Measurements from ENCODE around the gene POLR2L.

POLR2L gene

GRCh38 chr11:861105-861479 is 18.8 kb upstream of the POLR2L start:
- no peaks in the 10 kb centered on the region for H4K20me1 ChIP-seq (ENCODE audit: insufficient read depth, low read length)
- no peaks in the 10 kb centered on the region for H3K9me2 ChIP-seq (replicated peaks; ENCODE audit: insufficient read depth, low read length)
- no peak overlapping the region for H3K4me3 ChIP-seq (ENCODE audit: low read length)
- H3K9me3 ChIP-seq (replicated peaks; ENCODE audit: insufficient read depth, low read length): no peaks in the 10 kb centered on the region
- H3K9ac ChIP-seq (ENCODE audit: low read length): no peak overlapping the region
- no peaks in the 10 kb centered on the region for H3K79me2 ChIP-seq (ENCODE audit: low read length)
- TF ChIP-seq, protein P1, sequence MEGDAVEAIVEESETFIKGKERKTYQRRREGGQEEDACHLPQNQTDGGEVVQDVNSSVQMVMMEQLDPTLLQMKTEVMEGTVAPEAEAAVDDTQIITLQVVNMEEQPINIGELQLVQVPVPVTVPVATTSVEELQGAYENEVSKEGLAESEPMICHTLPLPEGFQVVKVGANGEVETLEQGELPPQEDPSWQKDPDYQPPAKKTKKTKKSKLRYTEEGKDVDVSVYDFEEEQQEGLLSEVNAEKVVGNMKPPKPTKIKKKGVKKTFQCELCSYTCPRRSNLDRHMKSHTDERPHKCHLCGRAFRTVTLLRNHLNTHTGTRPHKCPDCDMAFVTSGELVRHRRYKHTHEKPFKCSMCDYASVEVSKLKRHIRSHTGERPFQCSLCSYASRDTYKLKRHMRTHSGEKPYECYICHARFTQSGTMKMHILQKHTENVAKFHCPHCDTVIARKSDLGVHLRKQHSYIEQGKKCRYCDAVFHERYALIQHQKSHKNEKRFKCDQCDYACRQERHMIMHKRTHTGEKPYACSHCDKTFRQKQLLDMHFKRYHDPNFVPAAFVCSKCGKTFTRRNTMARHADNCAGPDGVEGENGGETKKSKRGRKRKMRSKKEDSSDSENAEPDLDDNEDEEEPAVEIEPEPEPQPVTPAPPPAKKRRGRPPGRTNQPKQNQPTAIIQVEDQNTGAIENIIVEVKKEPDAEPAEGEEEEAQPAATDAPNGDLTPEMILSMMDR (IDR thresholded peaks at IDR 0.05; ENCODE audit: low read length): no peak
- TF ChIP-seq EZH2 (optimal IDR thresholded peaks at IDR 0.05; ENCODE audit: low read depth, low read length) (no peak), EZH2phosphoT487 (IDR thresholded peaks at IDR 0.05; ENCODE audit: low read length) (no peak)
- no peak overlapping the region for H2AFZ ChIP-seq (ENCODE audit: low read length)
- H3K36me3 ChIP-seq (replicated peaks; ENCODE audit: insufficient read depth, low read length): no peaks in the 10 kb centered on the region
- no peaks in the 10 kb centered on the region for H3K4me1 ChIP-seq (ENCODE audit: low read length)
- no peak overlapping the region for H3K27ac ChIP-seq (ENCODE audit: low read length)
- peaks cover 54% of the 10 kb centered on the region for H3K27me3 ChIP-seq (replicated peaks; ENCODE audit: insufficient read depth, low read length)
- no peak overlapping the region for H3K4me2 ChIP-seq (ENCODE audit: low read depth, low read length)
- no peak for DNase-seq
- no peaks in the 10 kb centered on the region for H3F3A ChIP-seq (ENCODE audit: insufficient read depth, low read length)

- H3K9ac ChIP-seq (ENCODE audit: low read length): no peak overlapping the region
These were observed 18.1 kb upstream of the POLR2L start for GRCh38 chr11:860234-861104.

GRCh38 chr11:859394-860131 is 17.2 kb upstream of the POLR2L start:
- Histone ChIP-seq H3K79me2 (ENCODE audit: low read length) (no peaks in the 10 kb centered on the region), H3K9me3 (replicated peaks; ENCODE audit: insufficient read depth, low read length) (no peaks in the 10 kb centered on the region), H3K4me1 (ENCODE audit: low read length) (no peaks in the 10 kb centered on the region), H3F3A (ENCODE audit: insufficient read depth, low read length) (no peaks in the 10 kb centered on the region), H3K9me2 (replicated peaks; ENCODE audit: insufficient read depth, low read length) (no peaks in the 10 kb centered on the region), H3K27ac (ENCODE audit: low read length) (no peak overlapping the region), H2AFZ (ENCODE audit: low read length) (no peak overlapping the region), H3K9ac (ENCODE audit: low read length) (no peak overlapping the region), H3K4me2 (ENCODE audit: low read depth, low read length) (no peak overlapping the region), H3K27me3 (replicated peaks; ENCODE audit: insufficient read depth, low read length) (peaks cover 69% of the 10 kb centered on the region), H3K36me3 (replicated peaks; ENCODE audit: insufficient read depth, low read length) (no peaks in the 10 kb centered on the region), H3K4me3 (ENCODE audit: low read length) (no peak overlapping the region), H4K20me1 (ENCODE audit: insufficient read depth, low read length) (no peaks in the 10 kb centered on the region)
- no peak for DNase-seq
- TF ChIP-seq EZH2phosphoT487 (IDR thresholded peaks at IDR 0.05; ENCODE audit: low read length) (no peak), EZH2 (optimal IDR thresholded peaks at IDR 0.05; ENCODE audit: low read depth, low read length) (no peak)
- TF ChIP-seq, protein P1 (IDR thresholded peaks at IDR 0.05; ENCODE audit: low read length): no peak

More at GRCh38 chr11:860234-861104, 18.1 kb upstream of the POLR2L start:
- Histone ChIP-seq H3K79me2 (ENCODE audit: low read length) (no peaks in the 10 kb centered on the region), H2AFZ (ENCODE audit: low read length) (no peak overlapping the region), H3K9me2 (replicated peaks; ENCODE audit: insufficient read depth, low read length) (no peaks in the 10 kb centered on the region), H3K4me1 (ENCODE audit: low read length) (no peaks in the 10 kb centered on the region), H3K4me2 (ENCODE audit: low read depth, low read length) (no peak overlapping the region), H3K36me3 (replicated peaks; ENCODE audit: insufficient read depth, low read length) (no peaks in the 10 kb centered on the region), H3K27ac (ENCODE audit: low read length) (no peak overlapping the region), H3K4me3 (ENCODE audit: low read length) (no peak overlapping the region), H3K27me3 (replicated peaks; ENCODE audit: insufficient read depth, low read length) (peaks cover 60% of the 10 kb centered on the region), H4K20me1 (ENCODE audit: insufficient read depth, low read length) (no peaks in the 10 kb centered on the region), H3K9me3 (replicated peaks; ENCODE audit: insufficient read depth, low read length) (no peaks in the 10 kb centered on the region), H3F3A (ENCODE audit: insufficient read depth, low read length) (no peaks in the 10 kb centered on the region)
- no peak for DNase-seq
- TF ChIP-seq EZH2 (optimal IDR thresholded peaks at IDR 0.05; ENCODE audit: low read depth, low read length) (no peak), EZH2phosphoT487 (IDR thresholded peaks at IDR 0.05; ENCODE audit: low read length) (no peak)
- TF ChIP-seq, protein P1 (IDR thresholded peaks at IDR 0.05; ENCODE audit: low read length): no peak
